ENCODE measurements around the gene TBPL1.

- TF ChIP-seq CTCF (IDR thresholded peaks at IDR 0.05) (no peak), POLR2AphosphoS5 (IDR thresholded peaks at IDR 0.05; ENCODE audit: insufficient read depth in 1 of 2, low read depth in 1 of 2) (no peak)
Measured at GRCh38 chr6:134016558-134016814, 63.5 kb downstream of the TBPL1 start.
